NCI-H1092 (cell line): ENCODE measurements around the gene RAD51C.
A peak's percentile ranks its signal among the peaks of the same experiment; 100 is the strongest.
"Not testable (repeated sequence)": the region's sequence is repeated elsewhere in the genome, so short reads cannot be mapped to it uniquely, and the experiment has no call there.

Experiments
- DNase-seq: peaks from one replicate; lab custom pipeline; 2025; lab: John Stamatoyannopoulos, UW

RAD51C gene

DNA sequence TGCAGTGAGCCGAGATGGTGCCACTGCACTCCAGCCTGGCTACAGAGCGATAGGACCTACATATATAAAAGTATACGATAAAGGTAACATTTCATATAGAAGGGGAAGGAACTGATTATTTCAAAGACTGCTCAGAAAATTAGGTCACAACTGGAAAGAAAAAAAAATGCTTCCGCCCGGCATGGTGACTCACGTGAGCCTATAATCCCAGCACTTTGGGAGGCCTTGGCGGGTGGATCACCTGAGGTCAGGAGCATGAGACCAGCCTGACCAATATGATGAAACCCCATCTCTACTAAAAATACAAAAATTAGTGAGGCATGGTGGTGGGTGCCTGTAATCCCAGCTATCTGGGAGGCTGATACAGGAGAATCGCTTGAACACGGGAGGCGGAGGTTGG, 8.4 kb upstream of the RAD51C start:
- DNase-seq = no peak

DNA sequence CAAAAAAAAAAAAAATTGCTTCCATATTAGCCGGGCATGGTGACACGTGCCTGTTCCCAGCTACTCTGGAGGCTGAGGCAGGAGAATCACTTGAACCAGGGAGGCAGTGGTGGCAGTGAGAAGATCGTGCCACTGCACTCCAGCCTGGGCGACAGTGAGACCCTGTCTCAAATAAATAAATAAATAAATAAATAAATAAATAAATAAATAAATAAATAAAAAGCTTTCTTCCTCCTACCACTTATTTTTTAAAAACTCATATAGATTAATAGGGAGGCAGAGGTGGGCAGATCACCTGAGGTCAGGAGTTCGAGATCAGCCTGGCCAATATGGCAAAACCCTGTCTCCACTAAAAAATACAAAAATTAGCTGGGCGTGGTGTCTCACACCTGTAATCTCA, 7.9 kb upstream of the RAD51C start:
- not testable (repeated sequence) for DNase-seq

DNA sequence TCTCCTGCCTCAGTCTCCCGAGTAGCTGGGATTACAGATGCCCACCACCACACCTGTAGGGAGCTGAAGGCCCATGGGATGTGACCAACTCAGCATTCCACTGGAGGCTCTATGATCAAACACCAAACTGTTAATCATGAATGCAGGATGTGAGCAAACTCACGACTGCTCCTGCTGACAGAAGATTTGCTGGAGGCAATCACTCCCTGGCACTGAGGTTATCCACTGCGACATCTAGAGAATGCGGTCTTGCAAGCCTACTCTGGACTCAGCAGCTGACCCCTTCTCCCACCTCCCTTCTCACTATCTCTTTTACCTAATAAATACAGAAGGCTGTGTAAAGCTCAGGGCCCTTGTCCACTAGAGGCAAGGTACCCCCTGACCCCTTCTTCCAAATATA, 5.4 kb upstream of the RAD51C start:
- no peak for DNase-seq

DNA sequence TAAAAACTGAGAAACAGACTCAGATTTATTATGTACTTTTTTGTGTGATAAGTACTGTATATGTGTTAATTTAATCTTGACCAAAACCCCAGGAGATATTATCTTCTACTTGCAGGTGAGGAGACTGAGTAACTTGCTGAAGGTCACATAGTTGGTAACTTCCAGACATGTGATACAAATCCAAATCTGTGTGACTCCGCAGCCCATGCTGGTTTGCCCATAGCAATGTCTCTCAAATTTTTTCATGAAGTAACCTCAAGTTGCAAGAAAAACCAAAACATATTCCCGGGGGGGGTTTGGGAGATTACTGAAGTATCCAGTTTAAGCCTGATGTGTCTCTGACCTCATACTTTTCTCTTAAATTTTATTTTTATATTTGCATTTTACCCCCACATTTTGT, 3.9 kb upstream of the RAD51C start:
- no peak for DNase-seq

DNA sequence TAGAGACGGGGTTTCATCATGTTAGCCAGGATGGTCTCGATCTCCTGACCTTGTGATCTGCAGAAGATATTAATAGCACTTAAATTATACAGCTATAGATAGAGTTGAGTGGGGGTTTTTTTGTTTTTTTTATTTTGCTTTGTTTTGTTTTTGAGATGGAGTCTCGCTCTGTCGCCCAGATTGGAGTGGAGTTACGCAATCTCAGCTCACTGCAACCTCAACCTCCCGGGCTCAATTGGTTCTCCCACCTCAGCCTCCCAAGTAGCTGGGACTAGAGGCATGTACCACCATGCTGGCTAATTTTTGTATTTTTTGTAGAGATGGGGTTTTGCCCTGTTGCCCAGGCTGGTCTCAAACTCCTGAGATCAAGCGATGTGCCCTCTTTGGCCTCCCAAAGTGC, 2.4 kb upstream of the RAD51C start:
- DNase-seq = not testable (repeated sequence)

DNA sequence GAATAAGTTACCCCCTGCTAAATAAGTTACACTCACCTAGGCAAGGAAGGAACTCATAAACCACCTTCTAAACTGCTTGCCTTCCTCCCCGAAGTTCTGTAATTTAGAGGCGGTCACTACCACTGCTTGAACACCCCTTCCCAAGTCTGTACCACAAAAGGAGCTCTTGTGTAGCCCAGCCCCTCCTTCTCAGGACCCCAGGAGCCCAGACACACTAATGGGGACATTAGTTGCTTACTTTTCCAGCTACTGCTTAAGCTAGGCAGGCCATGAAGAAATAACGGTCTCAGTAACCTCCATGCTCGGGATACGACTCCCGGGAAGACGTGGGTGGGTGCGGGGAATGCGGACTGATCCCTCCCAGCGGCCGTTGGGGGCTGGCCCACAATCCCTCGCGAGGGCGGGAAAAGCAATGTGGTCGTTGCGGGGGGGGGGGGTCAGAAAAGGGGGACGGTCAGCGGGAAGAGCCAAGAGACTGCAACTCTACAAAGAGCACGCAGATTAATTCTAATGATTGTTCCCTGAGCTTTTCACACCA, 632 bp upstream of the RAD51C start, which contains the start of gene TEX14:
TSS of gene TEX14 (minus strand) at position 345 of the 538 bp plus-strand sequence. CDS start 40,044 bp downstream, outside the sequence.
- no peak for DNase-seq

DNA sequence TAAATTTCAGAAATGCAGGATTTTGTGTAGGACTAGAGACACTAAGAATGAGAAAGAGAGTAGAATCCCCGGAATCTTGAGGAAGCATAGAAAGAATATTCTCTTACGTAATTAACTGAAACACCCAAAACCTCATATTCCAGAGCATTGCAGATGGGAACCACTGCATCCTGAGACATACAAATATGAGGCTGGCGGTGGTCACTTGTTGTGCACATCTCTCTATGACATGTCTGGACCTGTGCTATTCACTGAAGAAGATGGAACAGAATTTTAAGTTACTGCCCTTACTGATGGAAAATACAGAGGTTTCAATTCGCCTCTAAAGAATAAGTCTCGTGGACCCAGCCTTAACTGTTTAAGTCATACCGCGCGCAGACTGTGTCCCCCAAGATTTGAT, 806 bp downstream of the RAD51C start:
- DNase-seq = no peak

DNA sequence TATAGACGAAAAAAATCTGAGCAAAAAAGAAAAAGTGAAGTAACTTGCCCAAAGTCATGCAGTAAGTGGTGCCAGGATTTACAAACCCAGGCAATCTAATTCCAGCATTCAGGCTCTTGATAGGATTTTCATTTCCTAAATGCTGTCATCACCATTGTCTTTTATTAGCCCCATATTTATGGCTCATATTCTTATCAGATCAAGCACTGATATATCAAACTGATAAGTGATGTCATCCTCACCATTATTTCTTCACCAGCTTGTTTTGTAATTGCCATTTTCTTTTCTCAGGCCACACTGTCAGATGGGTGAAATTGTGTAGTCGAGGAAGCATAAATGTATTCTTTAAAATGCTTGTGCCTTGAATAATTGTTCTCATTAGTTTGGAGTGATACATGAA, 1.3 kb downstream of the RAD51C start:
- no peak for DNase-seq

DNA sequence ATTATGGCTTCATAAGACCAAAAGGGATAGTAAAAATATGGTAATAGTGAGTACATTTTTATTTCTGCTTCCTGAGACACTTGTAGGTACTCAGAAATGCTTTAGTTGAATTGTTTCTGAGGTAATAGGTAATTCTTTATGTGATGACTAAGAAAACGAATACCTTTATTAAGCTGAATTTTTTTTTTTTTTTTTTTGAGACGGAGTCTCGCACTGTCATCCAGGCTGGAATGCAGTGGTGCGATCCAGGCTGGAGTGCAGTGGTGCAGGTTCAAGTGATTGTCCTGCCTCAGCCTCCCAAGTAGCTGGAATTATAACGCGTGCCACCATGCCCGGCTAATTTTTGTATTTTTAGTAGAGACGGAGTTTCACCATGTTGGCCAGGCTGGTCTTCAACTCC, 1.9 kb downstream of the RAD51C start:
- DNase-seq = no peak

DNA sequence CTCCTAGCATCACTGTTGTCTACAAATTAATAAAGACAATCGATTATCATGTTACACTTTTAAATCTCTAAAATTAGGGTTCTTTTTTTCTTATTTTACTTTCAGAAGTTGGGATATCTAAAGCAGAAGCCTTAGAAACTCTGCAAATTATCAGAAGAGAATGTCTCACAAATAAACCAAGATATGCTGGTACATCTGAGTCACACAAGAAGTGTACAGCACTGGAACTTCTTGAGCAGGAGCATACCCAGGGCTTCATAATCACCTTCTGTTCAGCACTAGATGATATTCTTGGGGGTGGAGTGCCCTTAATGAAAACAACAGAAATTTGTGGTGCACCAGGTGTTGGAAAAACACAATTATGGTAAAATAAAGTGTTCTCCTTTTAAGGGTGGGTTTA, 2.4 kb downstream of the RAD51C start:
- DNase-seq = no peak

DNA sequence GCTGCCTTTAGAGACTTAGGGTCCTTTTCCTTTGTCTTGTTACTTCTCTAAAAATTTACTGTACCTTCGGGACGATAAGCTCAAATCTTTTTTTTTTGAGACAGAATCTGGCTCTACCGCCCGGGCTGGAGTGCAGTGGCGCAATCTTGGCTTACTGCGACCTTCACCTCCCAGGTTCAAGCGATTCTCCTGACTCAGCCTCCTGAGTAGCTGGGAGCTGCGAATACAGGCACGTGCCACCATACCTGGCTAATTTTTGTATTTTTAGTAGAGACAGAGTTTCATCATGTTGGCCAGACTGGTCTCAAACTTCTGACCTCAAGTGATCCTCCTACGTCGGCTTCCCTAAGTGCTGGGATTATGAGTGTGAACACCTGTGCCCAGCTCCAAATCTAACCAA, 7.4 kb downstream of the RAD51C start:
- no peak for DNase-seq

DNA sequence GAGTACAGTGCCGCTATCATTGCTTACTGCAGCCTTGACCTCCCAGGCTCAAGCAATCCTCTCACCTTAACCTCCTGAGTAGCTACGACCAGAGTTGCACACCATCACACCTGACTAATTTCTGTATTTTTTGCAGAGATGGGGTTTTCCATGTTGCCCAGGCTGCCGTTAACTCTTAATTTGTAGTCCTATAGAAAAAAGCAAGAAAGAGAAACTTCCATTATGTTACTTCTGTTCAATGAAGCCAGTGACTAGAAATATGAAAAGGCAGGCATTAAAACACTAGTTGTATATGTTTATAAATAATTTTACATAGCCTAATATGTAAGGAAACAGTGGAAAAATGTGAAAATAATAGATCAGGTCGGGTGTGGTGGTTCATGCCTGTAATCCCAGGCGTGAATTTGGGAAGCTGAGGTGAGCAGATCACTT, 9.7 kb downstream of the RAD51C start:
- no peak for DNase-seq

DNA sequence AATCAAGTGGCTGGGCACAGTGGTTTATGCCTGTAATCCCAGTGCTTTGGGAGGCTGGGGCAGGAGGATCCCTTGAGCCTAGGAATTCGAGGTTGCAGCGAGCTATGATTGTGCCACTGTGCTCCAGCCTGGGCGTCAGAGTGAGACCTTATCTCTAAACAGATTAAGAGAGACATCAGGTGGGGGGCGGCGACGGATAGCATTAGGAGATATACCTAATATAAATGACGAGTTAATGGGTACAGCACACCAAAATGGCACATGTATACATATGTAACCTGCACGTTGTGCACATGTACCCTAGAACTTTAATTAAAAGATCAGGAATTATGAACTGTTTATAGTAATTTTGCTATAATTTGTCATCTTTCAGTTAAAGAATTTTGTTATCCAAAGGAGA, 10.3 kb downstream of the RAD51C start:
- DNase-seq = no peak

DNA sequence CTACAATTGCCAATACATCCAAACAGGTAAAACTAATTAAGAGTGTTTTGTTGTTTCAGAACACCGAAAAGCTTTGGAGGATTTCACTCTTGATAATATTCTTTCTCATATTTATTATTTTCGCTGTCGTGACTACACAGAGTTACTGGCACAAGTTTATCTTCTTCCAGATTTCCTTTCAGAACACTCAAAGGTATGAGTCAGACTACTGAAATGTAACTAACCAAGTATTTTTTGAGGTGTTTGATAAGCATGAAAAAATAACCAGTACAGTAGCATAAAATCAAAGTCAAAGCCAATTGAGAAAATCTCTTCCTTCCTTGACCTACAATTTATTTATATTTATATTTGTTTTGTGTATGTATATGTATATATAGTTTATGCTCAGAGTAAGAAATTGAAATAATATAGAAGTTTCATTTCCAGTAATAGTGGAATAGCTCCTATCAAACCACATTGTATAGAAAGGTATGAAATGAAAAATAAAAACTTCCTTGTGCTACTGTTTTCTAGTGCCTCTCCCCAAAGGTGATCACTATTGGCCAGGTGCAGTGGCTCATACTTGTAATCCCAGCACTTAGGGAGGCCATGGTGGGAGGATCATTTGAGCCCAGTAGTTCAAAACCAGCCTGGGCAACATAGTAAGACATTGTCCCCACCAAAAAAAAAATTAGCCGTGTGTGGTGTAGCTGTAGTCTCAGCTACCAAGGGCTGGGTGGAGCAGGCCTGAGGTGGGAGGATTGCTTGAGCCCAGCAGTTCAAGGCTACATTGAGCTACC, 10.9 kb downstream of the RAD51C start:
- no peak for DNase-seq

DNA sequence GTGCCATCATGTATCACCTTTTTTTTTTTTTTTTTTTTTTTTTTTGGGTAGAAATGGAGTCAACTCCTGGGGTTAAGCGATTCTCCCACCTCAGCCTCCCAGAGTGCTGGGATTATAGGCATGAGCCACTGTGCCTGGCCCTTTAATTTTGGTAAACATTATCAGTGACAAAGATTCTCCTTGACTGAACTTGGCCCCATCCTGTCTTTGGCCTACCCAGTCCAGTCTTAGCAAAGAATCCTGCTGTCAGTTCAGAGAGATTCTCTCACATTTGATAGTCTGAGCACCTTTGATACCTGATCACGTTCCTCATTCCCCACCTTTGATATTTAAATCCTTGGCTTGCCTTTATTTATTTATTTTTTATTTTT, 11.5 kb downstream of the RAD51C start:
- no peak for DNase-seq

DNA sequence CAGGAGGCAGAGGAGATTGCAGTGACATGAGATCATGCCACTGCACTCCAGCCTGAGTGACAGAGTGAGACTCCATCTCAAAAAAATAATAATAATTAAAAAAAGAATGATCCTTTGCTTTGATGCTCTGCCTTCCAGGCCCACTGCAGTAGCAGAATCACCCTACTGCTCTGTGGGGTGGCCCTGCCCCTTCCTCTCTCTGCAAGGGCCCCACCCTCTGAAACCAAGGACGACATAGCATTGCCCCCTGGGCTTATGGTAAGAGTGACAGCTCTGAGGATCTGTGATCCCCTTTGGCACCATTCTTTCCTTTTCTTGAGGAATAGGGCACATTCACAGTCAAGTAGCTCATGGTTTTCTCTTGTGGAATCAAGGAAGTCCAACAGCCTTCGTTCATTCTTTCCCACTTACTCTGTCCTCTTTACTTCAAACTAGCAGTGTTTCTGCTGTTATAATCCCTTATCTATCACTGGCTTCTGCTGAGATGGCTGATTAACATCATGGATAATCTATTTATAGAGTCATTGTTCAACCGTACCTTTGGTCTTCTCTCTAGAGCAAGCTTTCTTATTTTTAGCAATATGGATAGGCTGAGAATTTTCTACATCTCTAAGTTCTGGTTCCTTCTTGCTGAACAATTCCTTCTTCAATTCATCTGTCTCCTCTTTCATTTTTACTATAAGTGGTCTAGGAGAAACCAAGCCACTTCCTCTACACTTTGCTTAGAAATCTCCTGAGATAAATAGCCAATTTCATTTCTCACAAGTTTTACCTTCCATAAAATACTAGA, 14.1 kb downstream of the RAD51C start:
- DNase-seq = no peak

DNA sequence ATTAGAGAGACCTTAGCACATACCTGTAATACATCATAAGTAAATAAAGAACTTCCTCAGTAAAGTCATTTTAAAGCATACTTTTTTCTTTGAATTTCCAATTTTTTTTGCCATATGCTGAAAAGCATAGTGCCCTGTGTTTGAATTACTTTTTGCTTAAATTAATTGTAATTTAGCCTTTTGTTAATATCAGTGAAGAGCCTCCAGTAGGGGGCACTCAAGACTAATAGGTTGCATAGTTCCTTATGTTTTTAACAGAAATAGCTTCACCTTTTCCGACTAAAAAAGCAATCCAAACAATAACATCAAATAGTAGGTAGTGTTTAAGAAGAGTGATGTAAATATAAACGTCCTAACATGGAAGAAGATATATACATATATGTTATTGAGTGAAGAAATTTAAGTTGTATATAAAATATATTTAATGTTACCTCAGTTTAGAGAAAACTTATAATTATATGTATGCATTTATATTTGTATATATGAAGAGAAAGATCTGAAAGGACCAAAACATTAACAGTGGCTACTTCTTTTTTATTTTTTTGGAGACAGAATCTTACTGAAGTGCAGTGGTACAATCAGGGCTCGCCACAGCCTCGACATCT, 18.6 kb downstream of the RAD51C start:
- peak; percentile 12 for DNase-seq

DNA sequence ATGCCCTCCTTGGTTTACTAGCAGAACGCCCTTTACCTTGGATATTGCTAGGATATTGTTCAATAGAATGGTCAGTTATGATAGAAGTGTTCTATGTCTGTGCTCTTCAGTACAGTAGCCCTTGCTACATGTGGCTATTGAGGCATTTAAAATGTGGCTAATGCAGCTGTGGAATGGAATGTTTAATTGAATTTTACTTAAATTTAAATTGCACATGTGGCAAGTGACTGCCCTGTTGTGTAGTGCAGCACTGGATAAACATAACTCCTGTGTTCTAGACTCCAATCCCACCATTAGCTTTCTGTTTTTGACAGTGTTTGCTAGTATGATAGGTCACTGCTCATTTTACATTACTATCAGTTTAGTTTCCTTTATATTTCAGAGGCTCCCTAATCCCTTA, 29.9 kb downstream of the RAD51C start:
- DNase-seq = no peak

DNA sequence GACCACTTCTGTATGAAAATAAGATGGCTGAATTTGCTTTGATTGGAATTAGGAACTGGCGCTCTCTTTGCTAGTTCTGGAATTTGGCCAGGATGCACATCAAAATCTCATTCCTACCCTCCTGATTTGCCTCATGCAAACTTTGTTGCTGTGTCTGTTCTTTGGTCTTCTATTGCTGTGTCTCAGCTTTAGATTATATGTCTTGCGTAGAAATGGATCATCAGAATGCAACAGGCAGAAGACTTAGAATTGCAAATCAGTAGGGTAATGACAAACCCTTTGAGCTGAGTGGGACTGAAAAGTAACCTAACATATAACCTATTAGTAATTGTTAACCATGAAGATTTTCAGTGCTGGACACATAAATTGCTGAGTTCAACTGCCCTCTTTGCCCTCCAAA, 30.3 kb downstream of the RAD51C start:
- no peak for DNase-seq

DNA sequence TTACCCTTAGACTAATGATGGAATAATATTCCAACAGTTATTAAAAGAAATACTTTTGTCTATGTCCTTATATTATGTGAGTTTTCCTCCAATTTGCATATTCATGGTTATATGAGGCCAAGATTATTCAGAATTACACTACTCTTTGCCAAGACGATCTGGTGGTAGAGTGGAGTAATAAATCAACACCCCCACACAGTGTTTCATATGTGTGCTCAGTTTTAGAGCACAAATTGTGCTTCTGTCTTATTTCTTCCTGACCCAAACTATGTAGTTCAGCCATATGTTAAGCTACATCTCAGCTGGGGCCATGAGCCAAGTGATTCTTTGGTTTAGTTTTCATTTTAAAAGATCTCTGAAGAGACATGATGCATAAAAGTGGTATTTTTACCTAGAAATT, 36.4 kb downstream of the RAD51C start:
- DNase-seq = no peak

DNA sequence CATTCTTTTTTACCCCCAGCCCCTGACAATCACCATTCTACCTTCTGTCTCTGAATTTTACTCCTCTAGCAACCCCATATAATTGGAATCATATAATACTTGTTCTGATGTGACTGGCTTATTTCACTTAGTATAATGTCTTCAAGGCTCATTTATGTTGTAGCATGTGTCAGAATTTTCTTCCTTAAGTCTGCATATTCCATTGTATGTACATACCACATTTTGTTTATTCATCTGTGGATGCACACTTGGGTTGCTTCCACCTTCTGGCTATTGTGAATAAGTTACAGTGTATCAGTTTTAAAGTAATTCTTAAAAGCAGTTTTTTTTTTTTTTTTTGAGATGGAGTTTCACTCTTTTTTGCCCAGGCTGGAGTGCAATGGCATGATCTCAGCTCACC, 38.5 kb downstream of the RAD51C start:
- DNase-seq = no peak

DNA sequence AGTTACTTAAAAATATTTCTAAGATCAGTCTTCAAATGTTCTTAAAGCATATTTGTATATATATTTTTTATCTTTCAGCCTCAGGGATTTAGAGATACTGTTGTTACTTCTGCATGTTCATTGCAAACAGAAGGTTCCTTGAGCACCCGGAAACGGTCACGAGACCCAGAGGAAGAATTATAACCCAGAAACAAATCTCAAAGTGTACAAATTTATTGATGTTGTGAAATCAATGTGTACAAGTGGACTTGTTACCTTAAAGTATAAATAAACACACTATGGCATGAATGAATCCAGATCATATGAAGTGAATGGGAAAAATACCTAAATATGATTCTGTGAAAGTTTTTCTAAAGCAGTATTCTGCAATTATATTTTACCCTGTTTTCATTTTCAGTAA, 41.6 kb downstream of the RAD51C start:
- no peak for DNase-seq

DNA sequence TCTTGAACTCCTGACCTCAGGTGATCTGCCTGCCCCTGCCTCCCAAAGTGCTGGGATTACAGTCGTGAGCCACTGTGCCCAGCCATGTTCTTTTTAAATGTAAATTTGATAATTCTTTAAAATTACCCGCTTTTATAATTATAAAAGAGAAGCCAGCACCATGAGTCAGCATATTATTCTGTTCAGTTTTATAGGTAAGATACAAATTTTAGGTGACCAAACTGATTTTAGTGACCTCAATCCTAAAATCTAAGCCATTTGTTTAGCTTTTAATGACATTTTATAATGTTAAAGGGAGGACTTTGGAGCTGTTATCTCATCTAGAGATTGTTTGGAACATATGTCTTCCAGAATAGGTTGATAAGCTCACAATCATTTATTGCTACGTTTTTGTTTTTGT, 42.4 kb downstream of the RAD51C start:
- DNase-seq = no peak
